H1 (cell line): Measurements from ENCODE around the gene TBC1D4. TPM values are rescaled to one million over a fixed set of nuclear protein-coding genes. Genes with fewer than 3 reads are reported as not detected.

Experiments used
- CREB1 ChIP-seq: IDR thresholded peaks from 2 replicates; pipeline ENCODE4 v1.6.1; 2012; ENCODE audit warnings: inconsistent platforms
- FOSL1 ChIP-seq: IDR thresholded peaks from 2 replicates; pipeline ENCODE4 v1.6.1; 2011; ENCODE audit warnings: mild to moderate bottlenecking, low read depth, low read length, moderate library complexity; ENCODE audit not compliant: insufficient read depth
- GTF2F1 ChIP-seq: IDR thresholded peaks from 2 replicates; pipeline ENCODE4 v1.6.1; 2012; ENCODE audit warnings: low read depth, low read length, improper control_type of control experiment, borderline replicate concordance
- SIN3A ChIP-seq, 2 experiments: IDR thresholded peaks in 1 of 2; conservative IDR thresholded peaks in 1 of 2; 2 replicates each; pipeline ENCODE4 v1.6.1; 2011 to 2012; ENCODE audit warnings: low read length in 2 of 2, improper control_type of control experiment in 1 of 2, low read depth in 1 of 2, mild to moderate bottlenecking in 1 of 2
- SP2 ChIP-seq: IDR thresholded peaks from 2 replicates; pipeline ENCODE4 v1.6.1; 2012; ENCODE audit warnings: mild to moderate bottlenecking, low read length, inconsistent platforms
- polyA plus RNA-seq, 7 experiments: library from polyadenylated mRNA; depleted of rRNA in 3 of 7; stranded (reverse) in 5 of 7; unstranded in 2 of 7; fragments of >200 nt in 5 of 7; fragments of 200-250 nt in 2 of 7; gene quantifications; 1 replicate in 5 of 7; 2 replicates in 1 of 7; 4 replicates in 1 of 7; pipeline versions ENCODE4 v1.2.1 to v1.2.3, GENCODE V29; 2011 to 2013; ENCODE audit warnings: missing spikeins in 2 of 7, mixed read lengths in 2 of 7
- total RNA-seq: library from RNA; stranded (reverse); fragmentation: NEBNext Ultra II Directional; extraction: Animal tissue kit (Norgen Biotek cat#: 25700); gene quantifications from 2 replicates; pipeline ENCODE4 v1.2.1, GENCODE V29; 2021
- TF ChIP-seq, protein P1 (sequence below): fragments of 300-600 bp; sonication (generic); IDR thresholded peaks from 2 replicates; pipeline ENCODE4 v1.7.1; 2012; ENCODE audit warnings: low read length, moderate library complexity, mild to moderate bottlenecking, inconsistent platforms; ENCODE audit not compliant: insufficient replicate concordance

TBC1D4 gene
- total and polyA plus RNA-seq, 2 of the 8 experiments (the other 6 are each of a cell fraction or from before 2014, with no cell fraction given): 16.7 to 39.0 TPM

DNA sequence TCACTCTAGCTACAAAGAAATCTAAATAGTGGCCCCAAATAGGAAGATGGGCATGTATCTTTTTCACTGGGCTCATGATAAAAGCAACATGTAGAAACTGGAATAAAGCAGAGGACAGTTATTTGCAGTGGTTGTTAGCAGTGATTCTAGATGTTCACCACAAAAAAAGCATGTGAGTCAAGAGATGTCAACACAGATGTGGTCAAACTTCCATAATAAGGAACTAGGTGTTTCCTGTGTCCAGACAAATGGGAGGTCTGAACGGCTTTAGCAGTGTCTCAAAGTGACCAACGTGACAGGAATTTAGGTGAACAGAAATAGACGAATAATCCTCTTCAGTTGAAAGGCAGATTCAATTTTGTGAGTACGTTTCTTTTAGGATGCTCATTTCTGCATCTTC, 162.7 kb downstream of the TBC1D4 start (continued):
- TF ChIP-seq, protein P1, sequence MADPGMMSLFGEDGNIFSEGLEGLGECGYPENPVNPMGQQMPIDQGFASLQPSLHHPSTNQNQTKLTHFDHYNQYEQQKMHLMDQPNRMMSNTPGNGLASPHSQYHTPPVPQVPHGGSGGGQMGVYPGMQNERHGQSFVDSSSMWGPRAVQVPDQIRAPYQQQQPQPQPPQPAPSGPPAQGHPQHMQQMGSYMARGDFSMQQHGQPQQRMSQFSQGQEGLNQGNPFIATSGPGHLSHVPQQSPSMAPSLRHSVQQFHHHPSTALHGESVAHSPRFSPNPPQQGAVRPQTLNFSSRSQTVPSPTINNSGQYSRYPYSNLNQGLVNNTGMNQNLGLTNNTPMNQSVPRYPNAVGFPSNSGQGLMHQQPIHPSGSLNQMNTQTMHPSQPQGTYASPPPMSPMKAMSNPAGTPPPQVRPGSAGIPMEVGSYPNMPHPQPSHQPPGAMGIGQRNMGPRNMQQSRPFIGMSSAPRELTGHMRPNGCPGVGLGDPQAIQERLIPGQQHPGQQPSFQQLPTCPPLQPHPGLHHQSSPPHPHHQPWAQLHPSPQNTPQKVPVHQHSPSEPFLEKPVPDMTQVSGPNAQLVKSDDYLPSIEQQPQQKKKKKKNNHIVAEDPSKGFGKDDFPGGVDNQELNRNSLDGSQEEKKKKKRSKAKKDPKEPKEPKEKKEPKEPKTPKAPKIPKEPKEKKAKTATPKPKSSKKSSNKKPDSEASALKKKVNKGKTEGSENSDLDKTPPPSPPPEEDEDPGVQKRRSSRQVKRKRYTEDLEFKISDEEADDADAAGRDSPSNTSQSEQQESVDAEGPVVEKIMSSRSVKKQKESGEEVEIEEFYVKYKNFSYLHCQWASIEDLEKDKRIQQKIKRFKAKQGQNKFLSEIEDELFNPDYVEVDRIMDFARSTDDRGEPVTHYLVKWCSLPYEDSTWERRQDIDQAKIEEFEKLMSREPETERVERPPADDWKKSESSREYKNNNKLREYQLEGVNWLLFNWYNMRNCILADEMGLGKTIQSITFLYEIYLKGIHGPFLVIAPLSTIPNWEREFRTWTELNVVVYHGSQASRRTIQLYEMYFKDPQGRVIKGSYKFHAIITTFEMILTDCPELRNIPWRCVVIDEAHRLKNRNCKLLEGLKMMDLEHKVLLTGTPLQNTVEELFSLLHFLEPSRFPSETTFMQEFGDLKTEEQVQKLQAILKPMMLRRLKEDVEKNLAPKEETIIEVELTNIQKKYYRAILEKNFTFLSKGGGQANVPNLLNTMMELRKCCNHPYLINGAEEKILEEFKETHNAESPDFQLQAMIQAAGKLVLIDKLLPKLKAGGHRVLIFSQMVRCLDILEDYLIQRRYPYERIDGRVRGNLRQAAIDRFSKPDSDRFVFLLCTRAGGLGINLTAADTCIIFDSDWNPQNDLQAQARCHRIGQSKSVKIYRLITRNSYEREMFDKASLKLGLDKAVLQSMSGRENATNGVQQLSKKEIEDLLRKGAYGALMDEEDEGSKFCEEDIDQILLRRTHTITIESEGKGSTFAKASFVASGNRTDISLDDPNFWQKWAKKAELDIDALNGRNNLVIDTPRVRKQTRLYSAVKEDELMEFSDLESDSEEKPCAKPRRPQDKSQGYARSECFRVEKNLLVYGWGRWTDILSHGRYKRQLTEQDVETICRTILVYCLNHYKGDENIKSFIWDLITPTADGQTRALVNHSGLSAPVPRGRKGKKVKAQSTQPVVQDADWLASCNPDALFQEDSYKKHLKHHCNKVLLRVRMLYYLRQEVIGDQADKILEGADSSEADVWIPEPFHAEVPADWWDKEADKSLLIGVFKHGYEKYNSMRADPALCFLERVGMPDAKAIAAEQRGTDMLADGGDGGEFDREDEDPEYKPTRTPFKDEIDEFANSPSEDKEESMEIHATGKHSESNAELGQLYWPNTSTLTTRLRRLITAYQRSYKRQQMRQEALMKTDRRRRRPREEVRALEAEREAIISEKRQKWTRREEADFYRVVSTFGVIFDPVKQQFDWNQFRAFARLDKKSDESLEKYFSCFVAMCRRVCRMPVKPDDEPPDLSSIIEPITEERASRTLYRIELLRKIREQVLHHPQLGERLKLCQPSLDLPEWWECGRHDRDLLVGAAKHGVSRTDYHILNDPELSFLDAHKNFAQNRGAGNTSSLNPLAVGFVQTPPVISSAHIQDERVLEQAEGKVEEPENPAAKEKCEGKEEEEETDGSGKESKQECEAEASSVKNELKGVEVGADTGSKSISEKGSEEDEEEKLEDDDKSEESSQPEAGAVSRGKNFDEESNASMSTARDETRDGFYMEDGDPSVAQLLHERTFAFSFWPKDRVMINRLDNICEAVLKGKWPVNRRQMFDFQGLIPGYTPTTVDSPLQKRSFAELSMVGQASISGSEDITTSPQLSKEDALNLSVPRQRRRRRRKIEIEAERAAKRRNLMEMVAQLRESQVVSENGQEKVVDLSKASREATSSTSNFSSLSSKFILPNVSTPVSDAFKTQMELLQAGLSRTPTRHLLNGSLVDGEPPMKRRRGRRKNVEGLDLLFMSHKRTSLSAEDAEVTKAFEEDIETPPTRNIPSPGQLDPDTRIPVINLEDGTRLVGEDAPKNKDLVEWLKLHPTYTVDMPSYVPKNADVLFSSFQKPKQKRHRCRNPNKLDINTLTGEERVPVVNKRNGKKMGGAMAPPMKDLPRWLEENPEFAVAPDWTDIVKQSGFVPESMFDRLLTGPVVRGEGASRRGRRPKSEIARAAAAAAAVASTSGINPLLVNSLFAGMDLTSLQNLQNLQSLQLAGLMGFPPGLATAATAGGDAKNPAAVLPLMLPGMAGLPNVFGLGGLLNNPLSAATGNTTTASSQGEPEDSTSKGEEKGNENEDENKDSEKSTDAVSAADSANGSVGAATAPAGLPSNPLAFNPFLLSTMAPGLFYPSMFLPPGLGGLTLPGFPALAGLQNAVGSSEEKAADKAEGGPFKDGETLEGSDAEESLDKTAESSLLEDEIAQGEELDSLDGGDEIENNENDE: no peak
- TF ChIP-seq GTF2F1: no peak
- TF ChIP-seq SIN3A (conservative IDR thresholded peaks at IDR 0.05 in 1 of 2, IDR thresholded peaks at IDR 0.05 in 1 of 2; ENCODE audit: low read depth in 1 of 2, low read length in 2 of 2): no peak
- TF ChIP-seq CREB1: no peak
- no peak for TF ChIP-seq SP2
- no peak for TF ChIP-seq FOSL1
